Measurements from ENCODE around the gene FLT1.

Gene FLT1

DNA sequence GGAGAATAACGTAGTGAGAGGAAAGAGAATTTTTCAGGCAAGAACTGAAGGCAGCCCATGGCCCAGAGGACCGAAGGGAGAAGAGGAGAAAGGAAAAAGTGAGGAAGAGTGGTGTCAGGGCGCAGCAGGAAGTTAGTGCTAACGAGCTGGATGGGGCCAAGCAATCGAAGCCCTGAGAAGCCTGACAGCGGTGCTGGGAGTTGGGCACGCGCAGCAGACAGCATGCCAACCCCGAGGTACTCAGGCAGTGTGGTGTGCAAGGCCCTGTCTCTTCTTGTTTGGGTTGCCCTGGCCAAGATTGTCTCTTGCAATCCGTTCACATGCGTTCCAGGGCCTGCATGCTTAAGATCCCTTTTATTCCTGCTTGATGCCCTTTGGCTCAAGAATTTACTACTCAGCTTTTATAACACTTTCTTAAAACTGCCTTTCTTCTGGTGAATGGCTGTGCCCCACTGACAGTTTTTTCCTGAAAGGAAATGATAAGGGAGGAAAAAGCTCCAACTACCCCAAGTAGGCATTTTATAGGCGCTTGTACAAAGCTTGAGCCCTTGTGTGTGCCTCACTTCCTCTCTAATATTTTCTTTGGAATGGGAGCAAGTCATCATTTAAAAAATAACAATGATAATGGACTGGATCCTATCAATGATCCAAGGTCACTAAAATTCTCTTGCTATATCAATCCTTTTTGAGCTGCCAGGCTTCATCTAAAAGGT is 115.4 kb downstream of the FLT1 start:
- no peak for DNase-seq

DNA sequence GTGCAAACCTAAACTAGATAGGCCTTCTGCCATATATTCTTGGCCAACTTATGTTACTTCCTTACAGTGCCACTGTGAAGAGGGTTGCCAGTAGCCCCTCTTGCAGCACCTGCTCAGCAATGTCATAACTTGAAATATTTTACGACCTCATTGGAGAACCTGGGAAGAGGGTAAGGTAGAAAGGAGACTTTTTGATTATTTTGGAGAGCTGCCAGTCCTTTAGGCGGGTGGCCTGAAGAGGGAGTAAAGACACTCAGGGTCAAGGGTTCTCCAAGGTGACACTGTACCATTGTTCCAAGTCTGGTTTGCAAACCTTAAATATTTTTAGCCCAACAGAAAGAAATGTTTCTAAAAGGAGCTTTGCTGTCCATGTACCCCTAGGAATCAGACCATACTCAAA is 118.3 kb downstream of the FLT1 start:
- DNase-seq = no peak

DNA sequence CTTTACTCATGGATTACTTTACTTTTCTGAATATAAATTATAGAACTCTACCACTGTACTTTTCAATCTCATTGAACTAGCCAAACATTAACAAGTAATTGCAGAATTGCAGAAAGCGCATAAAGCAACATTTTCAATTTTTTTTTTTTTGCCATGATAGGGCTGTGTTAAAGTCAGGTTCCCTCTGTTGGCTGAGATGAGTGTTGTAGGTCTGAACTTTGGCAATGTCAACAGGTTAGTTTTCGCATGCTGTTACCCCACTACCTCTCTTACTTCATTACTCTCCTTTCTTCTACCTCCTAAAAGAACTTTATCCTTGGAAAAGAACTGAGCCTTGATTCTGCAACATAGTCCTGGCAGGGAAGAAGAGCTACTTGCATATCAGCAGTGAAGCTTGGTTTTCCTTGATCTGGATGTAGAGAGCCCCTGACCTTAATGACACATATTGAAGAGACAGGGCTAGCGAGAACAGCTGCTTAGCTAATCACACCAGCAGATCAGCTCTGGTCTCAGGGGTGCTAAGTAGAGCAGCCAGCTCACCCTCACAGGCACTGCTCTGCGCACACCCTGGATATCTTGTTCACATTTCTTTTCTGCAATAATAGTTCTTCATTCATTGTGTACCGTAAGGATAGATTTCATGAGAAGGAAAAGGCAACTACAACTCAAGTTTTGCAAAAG is 119.5 kb downstream of the FLT1 start:
- no peak for DNase-seq

DNA sequence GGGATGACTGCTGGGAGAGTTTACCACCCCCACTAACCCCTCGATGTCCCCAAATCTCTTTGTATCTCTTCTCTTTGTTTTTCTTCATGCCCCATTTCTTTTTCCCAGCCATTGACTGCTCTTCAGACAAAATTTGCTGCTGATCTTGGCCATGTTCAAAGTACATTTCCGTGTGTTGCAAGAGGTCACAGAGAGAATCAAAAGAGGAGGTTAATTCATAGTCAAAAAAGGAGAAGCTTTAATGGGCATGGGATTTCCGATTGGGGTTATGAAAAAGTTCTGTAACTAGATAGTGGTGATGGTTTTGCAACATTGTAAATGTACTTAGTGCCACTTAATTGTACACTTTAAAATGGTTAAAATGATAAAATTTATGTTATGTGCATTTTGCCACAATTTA is 121.1 kb downstream of the FLT1 start:
- DNase-seq = no peak

DNA sequence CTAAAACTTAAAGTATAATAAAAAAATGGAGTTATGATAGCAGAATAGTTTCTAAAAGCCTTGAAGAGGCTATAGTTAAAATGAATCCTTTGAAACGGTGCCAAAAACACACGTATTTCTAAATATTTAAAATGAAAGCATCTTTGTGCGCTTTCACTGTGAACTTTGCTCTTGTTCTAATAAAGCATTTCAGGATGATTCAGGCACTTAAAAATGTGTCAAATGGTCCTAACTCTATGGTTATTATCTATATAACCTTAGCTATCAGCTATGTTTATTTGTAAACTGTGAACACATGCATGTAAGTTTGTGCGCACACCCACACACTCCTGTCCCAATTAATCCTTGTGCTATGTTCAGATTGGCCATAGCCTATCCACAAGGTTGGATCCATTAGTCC is 124.5 kb downstream of the FLT1 start:
- DNase-seq = no peak

DNA sequence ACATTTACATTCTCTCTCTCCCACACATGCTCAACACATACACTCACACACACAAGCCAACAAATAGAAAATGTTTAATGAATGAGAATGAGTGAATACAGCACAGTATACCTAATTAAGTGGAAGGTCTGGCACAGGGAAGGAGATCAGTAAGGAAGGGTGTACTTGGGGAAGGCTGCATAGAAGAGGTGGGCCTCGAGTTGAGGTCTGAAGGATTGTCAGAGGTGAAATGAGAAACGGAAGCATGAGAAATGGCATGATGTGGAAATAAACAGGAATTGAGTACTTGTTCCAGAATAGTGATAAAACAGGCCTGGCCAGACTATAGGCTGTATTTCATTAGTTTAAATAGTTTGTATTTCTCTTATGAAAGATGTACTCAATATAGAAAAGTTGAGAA is 136.2 kb downstream of the FLT1 start:
- DNase-seq = no peak

DNA sequence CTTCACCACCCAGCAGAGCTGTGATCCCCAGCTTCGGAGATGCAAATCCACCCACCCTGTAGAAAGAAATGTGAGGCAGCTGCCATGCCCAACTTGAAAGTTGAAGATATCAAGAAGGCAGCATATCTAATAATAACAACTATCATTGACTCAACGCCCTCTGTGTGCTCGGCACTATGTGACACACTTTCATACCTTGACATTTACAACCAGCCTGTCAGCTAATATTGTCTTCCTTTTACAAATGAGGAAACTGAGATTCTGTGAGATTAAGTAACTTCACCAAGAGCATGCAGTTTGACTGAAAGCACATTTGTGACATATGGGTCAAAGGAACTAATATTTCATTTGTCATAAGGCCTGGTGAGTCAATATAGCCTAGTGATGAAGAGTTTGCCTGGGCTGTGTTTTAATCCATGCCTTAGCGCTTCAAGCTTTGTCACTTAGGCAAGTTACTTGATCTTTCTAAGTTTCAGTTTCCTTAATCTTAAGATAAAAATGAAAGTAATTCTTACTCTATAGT is 137.0 kb downstream of the FLT1 start:
- DNase-seq = no peak

DNA sequence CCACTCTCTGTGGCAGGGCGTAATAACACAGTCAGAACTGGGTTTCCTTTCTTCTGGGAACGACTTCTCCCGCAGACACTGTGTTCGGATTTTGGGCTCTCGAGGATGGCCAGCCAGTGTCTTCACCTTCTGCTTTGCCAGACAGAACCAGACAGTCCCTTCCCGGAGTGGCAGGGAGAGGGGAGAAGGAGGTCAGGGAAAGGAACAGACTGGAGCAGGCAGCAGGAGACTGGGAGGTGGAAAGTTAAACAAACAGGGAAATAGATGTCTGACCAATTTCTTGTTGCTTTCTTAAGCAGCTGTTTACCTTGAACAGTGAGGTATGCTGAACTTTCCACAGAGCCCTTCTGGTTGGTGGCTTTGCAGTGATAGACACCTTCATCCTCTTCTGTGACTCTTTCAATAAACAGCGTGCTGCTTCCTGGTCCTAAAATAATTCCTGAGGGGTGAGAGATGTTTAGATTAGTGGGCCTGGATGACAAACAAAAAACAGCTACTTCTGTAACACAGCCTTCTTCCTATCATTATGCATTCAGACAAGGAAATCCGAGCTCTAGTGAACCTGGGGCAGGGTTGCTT is 137.6 kb downstream of the FLT1 start:
- no peak for DNase-seq

DNA sequence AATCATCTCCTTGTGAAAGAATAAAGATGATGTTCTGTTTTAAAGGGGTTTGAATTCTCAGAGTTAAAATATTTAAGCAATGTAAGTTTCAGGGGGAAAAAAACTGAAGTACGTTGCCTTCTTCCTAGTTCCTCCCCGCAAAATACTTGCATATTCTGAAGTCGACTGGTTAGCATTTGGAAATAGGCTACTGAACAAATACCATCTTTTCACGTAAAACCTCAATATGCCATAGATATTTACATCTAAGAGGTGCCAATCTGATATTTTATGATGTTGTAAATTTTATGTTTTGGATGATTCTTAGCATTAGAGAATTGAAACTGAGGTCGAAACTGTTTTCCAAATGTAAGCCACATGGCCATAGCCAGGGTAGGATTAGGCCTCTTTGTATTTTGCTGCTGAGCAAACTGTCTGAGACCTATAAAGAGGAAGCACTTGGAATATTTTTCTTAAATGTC is 138.3 kb downstream of the FLT1 start:
- no peak for DNase-seq

DNA sequence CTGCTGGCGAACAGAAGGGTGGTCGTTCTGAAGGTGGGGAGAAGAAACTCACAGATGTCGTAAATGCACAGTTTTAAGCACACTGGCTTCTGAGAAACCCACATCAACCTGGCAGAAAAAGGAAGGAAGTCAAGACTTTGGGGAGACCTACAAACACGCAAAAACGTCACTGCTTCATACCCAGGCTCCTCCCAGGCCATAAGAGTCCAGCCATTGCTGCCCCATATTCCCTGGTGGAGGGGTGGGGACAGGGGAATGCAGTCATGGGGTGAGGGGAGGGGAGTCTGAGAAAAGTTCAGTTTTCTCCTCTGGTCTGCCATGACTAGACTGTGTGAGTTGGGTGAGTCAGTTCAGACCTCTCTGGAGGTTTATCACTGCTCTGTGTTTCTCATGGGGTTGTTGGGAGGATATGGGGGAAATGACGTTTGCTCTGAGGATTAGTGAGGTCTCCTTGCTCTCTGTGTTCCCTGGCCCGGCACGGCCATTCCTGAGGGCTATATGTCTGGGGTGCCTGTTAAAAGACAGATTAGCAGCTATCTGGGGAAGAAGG is 139.0 kb downstream of the FLT1 start:
- DNase-seq = no peak

DNA sequence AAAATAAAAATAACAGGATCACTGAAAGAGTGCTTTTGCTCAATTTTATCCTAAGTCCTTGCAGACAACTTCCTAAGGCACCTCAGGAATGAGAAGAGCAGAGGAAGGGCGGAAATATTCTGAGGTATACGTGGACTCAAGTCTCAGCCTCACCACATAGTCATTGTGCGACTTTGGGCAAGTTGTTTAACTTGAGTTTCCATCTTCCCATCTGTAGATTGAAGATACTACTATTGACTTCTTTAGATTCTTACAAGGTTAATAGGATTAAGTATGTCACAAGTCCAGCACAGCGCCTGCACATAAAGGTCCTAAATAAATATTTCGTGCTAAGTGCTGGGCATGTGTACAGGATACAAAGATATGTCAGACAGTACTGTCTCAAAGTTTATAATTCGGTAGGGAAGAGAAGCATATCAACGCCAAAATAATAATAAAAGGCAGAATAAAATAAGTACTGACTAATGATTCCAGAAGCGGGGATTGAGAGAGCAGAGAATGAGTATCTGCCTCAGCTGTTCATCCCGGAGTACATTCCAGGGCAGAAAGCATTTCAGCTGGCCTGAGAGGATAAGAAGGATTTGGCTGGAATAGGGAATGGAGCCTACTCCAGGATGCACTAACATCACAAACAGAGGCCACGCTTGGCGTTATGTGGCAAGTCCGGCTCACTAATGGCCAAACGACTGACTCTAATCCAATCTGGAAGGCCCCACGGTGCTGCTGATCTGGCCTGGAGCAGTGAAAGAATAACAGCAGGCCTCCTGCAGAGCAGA is 139.7 kb downstream of the FLT1 start:
- DNase-seq = no peak

DNA sequence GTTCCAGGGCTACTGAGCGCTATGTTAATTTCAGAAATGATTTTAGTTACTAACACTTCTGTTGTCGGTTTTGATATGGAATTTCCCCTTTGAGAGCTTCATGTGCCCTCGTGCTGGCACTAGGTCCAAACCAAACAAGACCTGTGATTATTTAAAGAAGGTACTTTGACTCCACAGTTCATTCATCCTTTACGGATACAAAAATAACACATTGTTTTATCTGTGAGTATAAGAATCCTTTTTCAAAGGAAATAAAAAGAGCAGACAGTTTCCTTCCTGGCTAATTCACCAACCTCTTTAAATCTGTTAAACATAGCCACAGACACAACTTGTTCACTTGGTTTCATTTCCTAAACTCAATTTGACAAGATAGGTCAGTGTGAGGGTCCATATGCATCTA is 141.2 kb downstream of the FLT1 start:
- DNase-seq = no peak

DNA sequence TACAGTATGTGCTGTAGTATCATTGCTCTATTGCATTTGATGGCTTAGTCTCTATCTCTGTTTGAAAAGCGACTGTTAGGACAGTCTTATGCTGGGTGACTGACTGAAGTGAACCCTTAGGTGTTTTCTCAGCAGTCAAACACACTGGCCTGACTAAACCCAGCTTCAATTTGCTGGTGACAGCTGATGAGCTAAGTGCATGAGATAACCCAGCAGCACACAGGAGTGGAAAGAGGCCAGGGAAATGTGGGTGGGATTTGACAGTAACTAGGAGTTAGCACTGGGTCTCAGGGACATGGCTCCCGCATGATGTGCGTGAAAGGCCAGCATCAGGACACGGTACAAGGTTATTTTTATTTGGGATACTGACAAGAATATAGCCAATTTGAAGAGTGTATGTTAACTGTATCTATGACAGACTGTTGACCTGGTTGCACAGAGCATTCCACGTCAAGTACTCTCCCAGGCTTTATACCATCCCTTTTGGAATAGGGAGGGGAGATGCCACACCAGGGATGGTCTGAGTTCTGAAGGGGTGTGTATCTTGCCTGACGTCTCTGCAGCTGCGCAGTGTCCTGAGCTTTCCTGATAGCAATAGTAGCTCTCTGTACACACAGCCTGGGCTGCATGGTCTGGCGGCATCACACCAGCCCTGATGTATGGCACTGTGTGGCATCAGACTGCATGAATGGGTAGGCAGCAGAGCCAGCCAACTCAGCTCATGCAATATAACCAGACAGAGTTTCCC is 144.8 kb downstream of the FLT1 start:
- no peak for DNase-seq

DNA sequence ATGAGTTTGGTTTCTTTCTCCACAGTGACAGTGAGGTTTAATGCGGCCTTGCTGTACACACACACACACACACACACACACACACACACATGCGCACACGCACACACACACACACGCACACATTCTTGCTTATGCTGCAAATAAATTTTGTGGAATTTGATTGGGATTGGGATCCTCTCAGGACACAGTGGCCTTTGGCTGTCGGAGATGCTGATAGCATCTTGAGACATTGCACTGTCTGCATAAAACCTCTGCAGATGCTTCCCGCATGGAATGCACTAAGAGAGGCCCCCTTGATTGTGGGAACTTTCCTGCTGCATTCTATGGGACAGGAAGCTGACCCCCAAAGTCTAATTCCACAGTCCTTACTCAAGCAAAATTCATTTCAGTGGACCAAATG is 145.6 kb downstream of the FLT1 start:
- DNase-seq = no peak

DNA sequence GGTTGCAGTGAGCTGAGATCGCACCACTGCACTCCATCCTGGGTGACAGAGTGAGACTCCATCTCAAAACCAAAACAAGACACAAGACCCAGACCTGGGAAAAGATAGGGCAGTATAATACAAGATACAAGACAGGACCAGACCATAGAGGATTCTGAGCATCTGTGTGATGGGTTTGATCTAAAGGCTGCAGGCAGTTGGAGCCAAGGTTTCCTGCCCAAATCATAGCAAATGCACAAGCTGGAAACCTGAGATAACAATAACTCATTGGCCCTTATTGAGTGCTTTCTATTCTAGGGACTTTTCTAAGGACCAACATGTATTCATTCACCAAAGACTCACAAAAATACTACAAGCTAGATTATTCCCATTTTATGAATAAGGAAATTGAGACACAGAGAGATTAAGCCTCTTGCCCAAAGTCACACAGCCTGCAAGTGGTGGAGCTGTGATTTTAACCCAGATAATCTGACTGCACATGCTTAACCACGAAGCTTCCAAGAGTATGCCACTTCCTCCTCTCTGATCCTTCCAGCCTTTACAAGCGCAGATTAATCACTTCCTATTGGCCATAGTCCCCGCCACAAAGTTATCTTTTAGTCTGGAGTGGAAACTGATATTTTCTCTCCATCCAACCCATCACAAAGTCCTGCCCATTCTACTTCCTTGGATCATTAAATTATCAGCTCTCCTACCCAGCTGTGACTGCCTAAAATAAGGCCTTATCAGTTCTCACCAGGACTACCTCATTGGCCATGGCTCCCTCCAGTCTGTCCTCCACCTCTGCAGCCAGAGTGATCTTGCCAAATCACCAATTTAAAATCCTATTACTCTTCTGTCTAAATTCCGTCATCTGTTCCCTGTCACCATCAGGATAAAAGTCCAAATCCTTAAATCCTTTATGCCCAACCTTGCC is 147.2 kb downstream of the FLT1 start:
- no peak for DNase-seq

DNA sequence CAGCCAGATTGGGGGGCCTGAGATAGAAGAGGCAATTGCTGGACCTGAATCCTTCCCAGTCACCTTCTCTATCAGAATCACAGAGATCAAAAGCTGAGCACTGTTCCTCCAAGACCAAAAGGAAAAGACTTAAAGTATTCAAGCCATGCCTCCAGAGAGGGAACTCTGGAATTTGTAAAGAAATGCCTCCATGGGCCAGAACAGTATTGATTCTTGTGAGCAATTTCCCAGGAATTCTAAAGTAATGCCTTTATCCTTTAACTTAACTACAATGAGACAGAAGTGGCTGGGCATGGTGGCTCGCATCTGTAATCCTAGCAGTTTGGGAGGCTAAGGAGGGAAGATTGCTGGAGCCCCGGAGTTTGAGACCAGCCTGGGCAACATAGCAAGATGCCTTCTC is 148.8 kb downstream of the FLT1 start:
- no peak for DNase-seq

DNA sequence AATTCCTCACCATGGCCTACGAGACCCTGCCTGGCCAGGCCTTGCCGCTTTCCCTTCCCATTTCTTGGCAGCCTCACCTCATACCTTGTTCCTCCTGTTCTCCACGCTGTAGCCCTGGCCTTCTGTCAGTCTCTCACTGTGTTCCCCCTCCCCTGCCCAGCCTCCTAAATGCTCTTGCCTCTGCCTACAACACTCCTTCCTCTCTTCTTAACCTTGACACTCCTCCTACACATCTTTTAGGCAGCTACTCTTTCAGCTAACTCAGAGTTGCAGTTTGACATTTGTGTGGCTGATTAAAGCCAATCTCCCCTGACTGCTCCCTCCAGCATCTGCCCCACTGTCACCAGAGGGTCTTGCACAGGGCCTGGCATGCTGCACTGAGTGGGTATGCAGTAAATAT is 150.8 kb downstream of the FLT1 start:
- no peak for DNase-seq

DNA sequence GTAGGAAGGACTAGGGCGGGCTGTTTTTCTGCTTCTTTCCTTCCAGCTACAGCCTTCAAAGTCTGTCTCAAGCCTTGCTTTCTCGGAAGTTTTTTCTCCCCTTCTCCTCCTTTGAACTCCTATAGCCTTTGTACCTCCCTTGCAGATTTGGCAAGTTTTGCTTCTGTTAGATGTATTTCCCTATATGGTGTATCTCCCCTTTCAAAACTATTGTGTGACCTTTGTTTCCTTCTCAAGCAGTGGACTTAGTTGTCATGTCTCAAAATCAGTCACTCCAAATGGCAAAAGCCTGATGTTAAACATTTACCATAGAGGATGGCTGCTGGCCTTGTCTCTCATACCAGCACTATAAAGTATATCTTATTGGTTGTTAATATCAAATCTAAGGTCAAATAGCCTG is 152.7 kb downstream of the FLT1 start:
- DNase-seq = no peak

DNA sequence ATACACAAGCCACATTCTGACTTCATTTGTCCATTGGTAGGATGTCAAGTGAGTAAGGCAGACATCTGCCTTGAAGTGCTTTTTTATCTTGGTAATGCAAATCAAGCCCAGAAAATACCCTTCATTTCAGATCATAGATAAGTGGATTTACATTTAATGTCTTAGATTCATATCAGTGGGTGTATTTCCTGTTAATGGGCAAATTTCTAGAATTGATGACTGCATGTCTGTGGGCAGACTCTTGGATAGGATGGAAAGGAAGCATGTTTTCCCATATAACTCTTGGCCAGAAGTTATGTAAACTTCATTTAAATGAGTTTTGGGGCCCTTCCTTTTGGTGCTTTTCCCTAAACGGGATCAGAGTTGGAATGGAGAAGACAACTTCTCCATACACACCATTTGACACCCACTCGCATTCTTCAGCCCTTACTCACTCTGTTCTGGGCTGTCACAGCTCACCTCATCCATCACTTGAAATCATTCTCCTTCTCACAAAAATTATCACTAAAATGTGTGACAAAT is 154.6 kb downstream of the FLT1 start:
- DNase-seq = no peak

DNA sequence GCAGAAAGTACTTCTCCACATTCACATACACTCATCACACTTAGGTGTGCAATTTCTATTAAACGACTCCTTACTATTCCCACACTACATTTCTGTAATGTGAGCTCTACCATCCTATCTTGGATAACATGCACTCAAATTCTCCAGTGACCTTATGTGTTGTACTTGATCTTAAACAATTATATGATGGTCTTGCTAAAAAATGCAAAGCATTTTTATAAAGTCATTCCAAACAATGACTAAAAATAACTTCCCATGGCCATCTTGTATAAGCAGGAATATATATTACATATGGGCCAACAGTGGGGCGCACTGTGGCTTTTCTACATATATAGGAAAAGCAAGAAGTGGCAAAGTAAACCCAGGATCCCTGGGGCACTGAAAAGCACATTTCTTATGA is 155.5 kb downstream of the FLT1 start:
- DNase-seq = no peak

DNA sequence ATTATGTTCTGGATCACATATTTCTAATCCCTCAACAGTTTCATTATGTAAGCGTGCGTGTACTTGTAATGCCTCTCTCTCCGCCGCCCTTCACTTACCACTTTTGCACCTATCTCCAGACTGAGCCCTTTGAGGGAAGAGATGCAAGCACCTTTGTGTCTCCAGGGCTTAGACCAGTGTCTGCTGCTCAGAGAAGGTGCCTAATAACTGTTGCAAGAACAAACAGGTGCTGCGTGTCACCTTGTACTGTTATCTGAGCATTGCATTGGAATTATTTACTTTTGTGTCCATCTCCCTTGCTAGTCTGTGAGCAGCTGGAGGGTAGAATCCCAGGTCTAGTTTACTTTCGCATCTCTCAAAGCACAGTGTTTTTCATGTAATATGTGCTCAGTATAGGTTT is 156.2 kb downstream of the FLT1 start:
- no peak for DNase-seq
